HepG2 (cell line): ENCODE measurements around the gene TBC1D22A. TPM values are rescaled to one million over a fixed set of nuclear protein-coding genes. Genes with fewer than 3 reads are reported as not detected.

Source experiments
- BRF2 ChIP-seq: sonication (generic); formaldehyde crosslinking; IDR thresholded peaks from 2 replicates; pipeline ENCODE4 v1.8.1; 2022; ENCODE audit warnings: mild to moderate bottlenecking, missing genetic modification reagents
- MYNN ChIP-seq: sonication (generic); formaldehyde crosslinking; IDR thresholded peaks from 2 replicates; pipeline ENCODE4 v1.4.0; 2020; ENCODE audit warnings: mild to moderate bottlenecking, low read depth, missing genetic modification reagents
- PHB2 ChIP-seq: fragments of 450-650 bp; IDR thresholded peaks from 2 replicates; pipeline ENCODE4 v1.6.1; 2018; ENCODE audit not compliant: partially characterized antibody
- PTBP1 ChIP-seq: fragments of 200-400 bp; formaldehyde crosslinking; IDR thresholded peaks from 2 replicates; pipeline ENCODE4 v1.6.1; 2018; ENCODE audit warnings: low read length, low read depth; ENCODE audit not compliant: poor library complexity, severe bottlenecking
- RARG ChIP-seq: sonication (generic); formaldehyde crosslinking; IDR thresholded peaks from 2 replicates; pipeline ENCODE4 v1.4.0; 2020; ENCODE audit warnings: low read depth, mild to moderate bottlenecking, missing genetic modification reagents
- SP1 ChIP-seq, 2 experiments: fragments of 450-650 bp in 1 of 2; sonication (generic) in 1 of 2; formaldehyde crosslinking in 1 of 2; IDR thresholded peaks; 2 replicates each; pipeline versions ENCODE4 v1.4.0 to v1.6.1; 2016 to 2020; ENCODE audit warnings: missing genetic modification reagents in 1 of 2
- TEAD3 ChIP-seq: optimal IDR thresholded peaks from 2 replicates; pipeline ENCODE3; 2016; ENCODE audit warnings: borderline replicate concordance
- TMF1 ChIP-seq: sonication (generic); formaldehyde crosslinking; IDR thresholded peaks from 2 replicates; pipeline ENCODE4 v1.8.1; 2022; ENCODE audit warnings: low read depth, missing genetic modification reagents
- ZNF205 ChIP-seq: IDR thresholded peaks from 2 replicates; pipeline ENCODE4 v1.6.1; 2018; ENCODE audit warnings: missing biosample characterization, missing genetic modification reagents
- ZNF362 ChIP-seq: sonication (generic); formaldehyde crosslinking; IDR thresholded peaks from 2 replicates; pipeline ENCODE4 v1.4.0; 2020; ENCODE audit warnings: missing genetic modification reagents, mild to moderate bottlenecking, borderline replicate concordance
- ZNF614 ChIP-seq: IDR thresholded peaks from 2 replicates; pipeline ENCODE4 v1.6.1; 2018; ENCODE audit warnings: missing biosample characterization, missing genetic modification reagents, inconsistent platforms, borderline replicate concordance
- ZNF878 ChIP-seq: sonication (generic); formaldehyde crosslinking; IDR thresholded peaks from 2 replicates; pipeline ENCODE4 v1.8.1; 2023; ENCODE audit warnings: mild to moderate bottlenecking, missing genetic modification reagents, moderate library complexity
- ZSCAN25 ChIP-seq: sonication (generic); formaldehyde crosslinking; IDR thresholded peaks from 2 replicates; pipeline ENCODE4 v1.8.0; 2022; ENCODE audit warnings: mild to moderate bottlenecking, missing genetic modification reagents
- polyA plus RNA-seq, 8 experiments: library from polyadenylated mRNA; depleted of rRNA in 3 of 8; stranded (reverse) in 7 of 8; unstranded in 1 of 8; fragments of >200 nt; fragmentation: Illumina TruSeq in 4 of 8; extraction: Trizol in 4 of 8; gene quantifications; 2 replicates each; pipeline versions ENCODE4 v1.2.1 to v1.2.3, GENCODE V29; 2011 to 2016; ENCODE audit warnings: low read depth in 4 of 8, missing spikeins in 1 of 8, mixed read lengths in 1 of 8; ENCODE audit not compliant: insufficient read depth in 1 of 8
- total RNA-seq, 5 experiments: library from RNA; depleted of rRNA; stranded (reverse); fragments of >200 nt; fragmentation: Illumina TruSeq; extraction: Trizol; gene quantifications; 2 replicates each; pipeline ENCODE4 v1.2.3, GENCODE V29; 2016; ENCODE audit warnings: low read depth in 1 of 5
- TF ChIP-seq, protein P1 (sequence below): sonication (generic); formaldehyde crosslinking; IDR thresholded peaks from 2 replicates; pipeline ENCODE4 v1.9.0; 2021; ENCODE audit warnings: missing genetic modification reagents, borderline replicate concordance
- TF ChIP-seq, protein P2 (sequence below): sonication (generic); formaldehyde crosslinking; conservative IDR thresholded peaks from 2 replicates; pipeline ENCODE4 v1.8.0; 2022; ENCODE audit warnings: missing genetic modification reagents
- TF ChIP-seq, protein P3 (sequence below): sonication (generic); formaldehyde crosslinking; IDR thresholded peaks from 2 replicates; pipeline ENCODE4 v1.5.1; 2020; ENCODE audit warnings: mild to moderate bottlenecking, missing genetic modification reagents

The TBC1D22A gene
- total and polyA plus RNA-seq, 2 of the 13 experiments (the other 11 are each of a cell fraction or from before 2014, with no cell fraction given), result 17.3 to 18.0 TPM

- TF ChIP-seq, protein P1, sequence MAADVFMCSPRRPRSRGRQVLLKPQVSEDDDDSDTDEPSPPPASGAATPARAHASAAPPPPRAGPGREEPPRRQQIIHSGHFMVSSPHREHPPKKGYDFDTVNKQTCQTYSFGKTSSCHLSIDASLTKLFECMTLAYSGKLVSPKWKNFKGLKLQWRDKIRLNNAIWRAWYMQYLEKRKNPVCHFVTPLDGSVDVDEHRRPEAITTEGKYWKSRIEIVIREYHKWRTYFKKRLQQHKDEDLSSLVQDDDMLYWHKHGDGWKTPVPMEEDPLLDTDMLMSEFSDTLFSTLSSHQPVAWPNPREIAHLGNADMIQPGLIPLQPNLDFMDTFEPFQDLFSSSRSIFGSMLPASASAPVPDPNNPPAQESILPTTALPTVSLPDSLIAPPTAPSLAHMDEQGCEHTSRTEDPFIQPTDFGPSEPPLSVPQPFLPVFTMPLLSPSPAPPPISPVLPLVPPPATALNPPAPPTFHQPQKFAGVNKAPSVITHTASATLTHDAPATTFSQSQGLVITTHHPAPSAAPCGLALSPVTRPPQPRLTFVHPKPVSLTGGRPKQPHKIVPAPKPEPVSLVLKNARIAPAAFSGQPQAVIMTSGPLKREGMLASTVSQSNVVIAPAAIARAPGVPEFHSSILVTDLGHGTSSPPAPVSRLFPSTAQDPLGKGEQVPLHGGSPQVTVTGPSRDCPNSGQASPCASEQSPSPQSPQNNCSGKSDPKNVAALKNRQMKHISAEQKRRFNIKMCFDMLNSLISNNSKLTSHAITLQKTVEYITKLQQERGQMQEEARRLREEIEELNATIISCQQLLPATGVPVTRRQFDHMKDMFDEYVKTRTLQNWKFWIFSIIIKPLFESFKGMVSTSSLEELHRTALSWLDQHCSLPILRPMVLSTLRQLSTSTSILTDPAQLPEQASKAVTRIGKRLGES (CRISPR knock-in tag), result no peak
- TF ChIP-seq BRF2 (CRISPR knock-in tag) (no peak), RARG (CRISPR knock-in tag) (no peak), TEAD3 (peak; percentile 8), ZNF362 (CRISPR knock-in tag) (no peak), TMF1 (CRISPR knock-in tag) (no peak), PTBP1 (no peak), SP1 (IDR thresholded peaks at IDR 0.05) (no peak), SP1 (CRISPR knock-in tag; IDR thresholded peaks at IDR 0.05) (no peak), ZNF205 (CRISPR knock-in tag) (no peak), ZSCAN25 (CRISPR knock-in tag) (peak; percentile 56; the same call in 1 of the 2 replicates), PHB2 (no peak), MYNN (CRISPR knock-in tag) (no peak), ZNF878 (CRISPR knock-in tag) (no peak), ZNF614 (CRISPR knock-in tag) (peak; percentile 45; the same call in 1 of the 2 replicates)
- TF ChIP-seq, protein P2, sequence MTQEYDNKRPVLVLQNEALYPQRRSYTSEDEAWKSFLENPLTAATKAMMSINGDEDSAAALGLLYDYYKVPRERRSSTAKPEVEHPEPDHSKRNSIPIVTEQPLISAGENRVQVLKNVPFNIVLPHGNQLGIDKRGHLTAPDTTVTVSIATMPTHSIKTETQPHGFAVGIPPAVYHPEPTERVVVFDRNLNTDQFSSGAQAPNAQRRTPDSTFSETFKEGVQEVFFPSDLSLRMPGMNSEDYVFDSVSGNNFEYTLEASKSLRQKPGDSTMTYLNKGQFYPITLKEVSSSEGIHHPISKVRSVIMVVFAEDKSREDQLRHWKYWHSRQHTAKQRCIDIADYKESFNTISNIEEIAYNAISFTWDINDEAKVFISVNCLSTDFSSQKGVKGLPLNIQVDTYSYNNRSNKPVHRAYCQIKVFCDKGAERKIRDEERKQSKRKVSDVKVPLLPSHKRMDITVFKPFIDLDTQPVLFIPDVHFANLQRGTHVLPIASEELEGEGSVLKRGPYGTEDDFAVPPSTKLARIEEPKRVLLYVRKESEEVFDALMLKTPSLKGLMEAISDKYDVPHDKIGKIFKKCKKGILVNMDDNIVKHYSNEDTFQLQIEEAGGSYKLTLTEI (CRISPR knock-in tag), result no peak
- TF ChIP-seq, protein P3, sequence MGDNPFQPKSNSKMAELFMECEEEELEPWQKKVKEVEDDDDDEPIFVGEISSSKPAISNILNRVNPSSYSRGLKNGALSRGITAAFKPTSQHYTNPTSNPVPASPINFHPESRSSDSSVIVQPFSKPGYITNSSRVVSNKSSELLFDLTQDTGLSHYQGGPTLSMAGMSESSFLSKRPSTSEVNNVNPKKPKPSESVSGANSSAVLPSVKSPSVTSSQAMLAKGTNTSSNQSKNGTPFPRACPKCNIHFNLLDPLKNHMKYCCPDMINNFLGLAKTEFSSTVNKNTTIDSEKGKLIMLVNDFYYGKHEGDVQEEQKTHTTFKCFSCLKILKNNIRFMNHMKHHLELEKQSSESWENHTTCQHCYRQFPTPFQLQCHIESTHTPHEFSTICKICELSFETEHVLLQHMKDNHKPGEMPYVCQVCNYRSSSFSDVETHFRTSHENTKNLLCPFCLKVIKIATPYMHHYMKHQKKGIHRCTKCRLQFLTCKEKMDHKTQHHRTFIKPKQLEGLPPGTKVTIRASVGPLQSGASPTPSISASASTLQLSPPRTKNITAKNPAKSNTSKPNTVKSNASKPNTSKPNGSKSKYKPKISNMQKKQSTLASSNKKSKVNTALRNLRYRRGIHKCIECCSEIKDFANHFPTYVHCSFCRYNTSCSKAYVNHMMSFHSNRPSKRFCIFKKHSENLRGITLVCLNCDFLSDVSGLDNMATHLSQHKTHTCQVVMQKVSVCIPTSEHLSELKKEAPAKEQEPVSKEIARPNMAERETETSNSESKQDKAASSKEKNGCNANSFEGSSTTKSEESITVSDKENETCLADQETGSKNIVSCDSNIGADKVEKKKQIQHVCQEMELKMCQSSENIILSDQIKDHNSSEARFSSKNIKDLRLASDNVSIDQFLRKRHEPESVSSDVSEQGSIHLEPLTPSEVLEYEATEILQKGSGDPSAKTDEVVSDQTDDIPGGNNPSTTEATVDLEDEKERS (CRISPR knock-in tag), result no peak
Observed at GRCh38 chr22:46803031-46803880, 40.8 kb downstream of the TBC1D22A start (continued).
